ENCODE data around the gene UBE2I.

The UBE2I gene

GRCh38 chr16:1354815-1355540, 45.5 kb downstream of the UBE2I start:
- Histone ChIP-seq H3K9me3 (ENCODE audit: control insufficient read depth, insufficient read depth, low read depth, low read length) (no peaks in the 10 kb centered on the region), H3K4me1 (ENCODE audit: control insufficient read depth, insufficient read depth, low read length) (peaks cover 5% of the 10 kb centered on the region; the same call in 1 of the 2 replicates), H3K36me3 (ENCODE audit: control insufficient read depth in 2 of 2, insufficient read depth in 1 of 2, low read length in 2 of 2) (peaks cover 0 to 17% of the 10 kb centered on the region in 2 experiments; a peak in 2 of 3 replicates), H3K4me3 (ENCODE audit: low read depth, low read length) (no peak overlapping the region), H3K27ac (ENCODE audit: extremely low read depth, low read depth, low read length) (no peak overlapping the region)
- ChIA-PET CTCF (interaction anchor here (0.8 kb wide), 1 partner anchor 9 kb away, joined by 5 read pairs; no protein-coding TSS in a partner anchor), POLR2A (no interaction called here)
- no peak for TF ChIP-seq ZNF513 (tag by site-specific recombination; IDR thresholded peaks at IDR 0.05)
- TF ChIP-seq ZNF521 (tag by site-specific recombination; IDR thresholded peaks at IDR 0.05): no peak
- TF ChIP-seq ZBTB11 (tag by site-specific recombination; conservative IDR thresholded peaks at IDR 0.05; ENCODE audit: low read depth): no peak
- no peak for TF ChIP-seq GLIS2 (tag by site-specific recombination; IDR thresholded peaks at IDR 0.05)
- TF ChIP-seq EGR2 (tag by site-specific recombination; IDR thresholded peaks at IDR 0.05; ENCODE audit: low read depth): peak; percentile 33
- no peak for TF ChIP-seq ZNF629 (tag by site-specific recombination; IDR thresholded peaks at IDR 0.05)
- TF ChIP-seq HOXD13 (CRISPR knock-in tag; IDR thresholded peaks at IDR 0.05; ENCODE audit: borderline replicate concordance): no peak
- no peak for TF ChIP-seq ZNF140 (tag by site-specific recombination; IDR thresholded peaks at IDR 0.05)
- no peak for TF ChIP-seq ZNF324 (tag by site-specific recombination; IDR thresholded peaks at IDR 0.05)
- TF ChIP-seq YY2 (tag by site-specific recombination; IDR thresholded peaks at IDR 0.05): no peak
- no peak for TF ChIP-seq ZNF391 (tag by site-specific recombination; IDR thresholded peaks at IDR 0.05; ENCODE audit: borderline replicate concordance, low read depth)
- no peak for TF ChIP-seq ZNF561 (tag by site-specific recombination; IDR thresholded peaks at IDR 0.05; ENCODE audit: borderline replicate concordance)
- peak; percentile 50; the same call in 1 of the 2 replicates for TF ChIP-seq KLF1 (tag by site-specific recombination; IDR thresholded peaks at IDR 0.05)
- no peak for TF ChIP-seq PRDM1 (tag by site-specific recombination; IDR thresholded peaks at IDR 0.05)
- no peak for TF ChIP-seq GLI4 (tag by site-specific recombination; IDR thresholded peaks at IDR 0.05)
- no peak for TF ChIP-seq ZNF626 (tag by site-specific recombination; IDR thresholded peaks at IDR 0.05)
- TF ChIP-seq ZNF174 (tag by site-specific recombination; IDR thresholded peaks at IDR 0.05): no peak

- POLR2A ChIA-PET: no interaction called here
- CTCF ChIA-PET: interaction anchor here (0.8 kb wide), 1 partner anchor 8 kb away, joined by 5 read pairs; no protein-coding TSS in a partner anchor
- H3K27ac ChIP-seq (ENCODE audit: extremely low read depth, low read depth, low read length): no peak overlapping the region
- TF ChIP-seq ZNF529 (tag by site-specific recombination; IDR thresholded peaks at IDR 0.05; ENCODE audit: insufficient replicate concordance) (no peak), ZNF645 (tag by site-specific recombination; IDR thresholded peaks at IDR 0.05) (no peak), PRDM10 (tag by site-specific recombination; IDR thresholded peaks at IDR 0.05) (no peak), KLF8 (tag by site-specific recombination; IDR thresholded peaks at IDR 0.05) (no peak), INSM2 (tag by site-specific recombination; IDR thresholded peaks at IDR 0.05) (no peak)
These were observed 46.2 kb downstream of the UBE2I start for GRCh38 chr16:1355591-1355990.

More at GRCh38 chr16:1355591-1355990, 46.2 kb downstream of the UBE2I start:
- H3K4me3 ChIP-seq (ENCODE audit: low read depth, low read length): no peak overlapping the region
- H3K9me3 ChIP-seq (ENCODE audit: control insufficient read depth, insufficient read depth, low read depth, low read length): no peaks in the 10 kb centered on the region
- peaks cover 5% of the 10 kb centered on the region; the same call in 1 of the 2 replicates for H3K4me1 ChIP-seq (ENCODE audit: control insufficient read depth, insufficient read depth, low read length)
- peaks cover 0 to 17% of the 10 kb centered on the region in 2 experiments; a peak in 2 of 3 replicates for H3K36me3 ChIP-seq (ENCODE audit: control insufficient read depth in 2 of 2, insufficient read depth in 1 of 2, low read length in 2 of 2)

Measured in HEK293 (cell line).